ENCODE data around the gene CCDC32.
A peak's percentile ranks its signal among the peaks of the same experiment; 100 is the strongest.

Gene CCDC32

DNA sequence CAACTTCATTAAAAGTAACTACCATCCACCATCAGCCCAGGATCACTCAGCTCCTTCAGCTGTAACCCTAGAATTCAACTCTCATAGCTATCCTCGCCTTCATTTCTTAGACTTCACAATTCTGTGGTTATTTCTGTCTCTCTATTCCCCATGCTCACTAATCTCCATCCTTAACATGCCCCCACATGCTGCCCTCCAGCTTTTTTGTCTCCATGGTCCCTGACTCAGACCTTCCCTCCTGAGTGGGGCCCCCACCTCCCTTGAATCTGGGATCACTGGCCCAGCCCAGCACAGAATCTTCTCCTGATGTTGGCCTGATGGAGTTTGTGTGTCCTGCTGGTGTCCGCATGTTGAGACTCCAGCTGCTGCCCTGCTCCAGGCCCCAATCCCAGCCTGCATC, 52.4 kb downstream of the CCDC32 start:
- H3K27me3 ChIP-seq (ENCODE audit: control insufficient read depth, insufficient read depth, low read length): peaks cover 48% of the 10 kb centered on the region
- no peak overlapping the region for H3K9ac ChIP-seq (ENCODE audit: low read length)
- H3K4me3 ChIP-seq (ENCODE audit: low read depth, low read length): no peak overlapping the region
- no peak overlapping the region for H3K27ac ChIP-seq (ENCODE audit: low read depth, low read length)
- H3K36me3 ChIP-seq (ENCODE audit: control insufficient read depth, insufficient read depth, low read length): no peaks in the 10 kb centered on the region
- H3K9me3 ChIP-seq (ENCODE audit: control insufficient read depth, insufficient read depth, low read depth, low read length): no peaks in the 10 kb centered on the region
- peaks cover 9% of the 10 kb centered on the region for H3K4me1 ChIP-seq (ENCODE audit: control insufficient read depth, insufficient read depth, low read length)

DNA sequence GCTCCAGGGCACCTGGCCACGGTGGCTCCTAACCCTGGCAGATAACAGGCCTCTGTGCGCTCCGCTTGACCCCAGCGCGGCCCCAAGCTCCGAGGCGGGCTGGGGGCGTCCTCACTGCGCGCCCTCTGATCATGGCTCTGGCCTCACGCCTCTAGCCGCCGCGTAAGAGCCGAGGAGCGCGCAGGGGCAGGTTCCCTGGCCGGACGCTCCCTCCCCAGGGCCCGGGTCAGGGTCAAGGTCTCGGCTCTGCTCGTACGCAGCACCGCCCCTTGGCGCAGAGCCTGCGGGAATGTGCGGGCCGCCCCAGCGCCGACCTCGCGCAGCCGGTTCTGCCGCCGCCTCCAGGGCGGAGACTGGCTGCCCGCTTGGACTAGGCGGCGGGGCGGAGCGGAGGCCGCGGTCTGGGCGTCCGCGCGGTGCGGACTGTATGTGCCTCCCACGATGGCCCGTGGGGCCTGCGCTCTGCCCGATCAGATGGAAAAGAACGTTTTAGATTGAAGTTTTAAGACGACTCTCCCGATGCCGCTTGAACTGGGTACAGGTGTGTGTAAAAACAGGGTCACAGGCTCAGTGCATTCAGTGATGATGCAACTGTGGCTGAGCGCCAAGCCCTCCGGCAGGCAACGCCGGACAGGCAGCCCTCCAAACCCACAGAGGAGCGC, 53.2 kb downstream of the CCDC32 start:
- Histone ChIP-seq H3K27ac (ENCODE audit: low read depth, low read length) (no peak overlapping the region), H3K4me1 (ENCODE audit: control insufficient read depth, insufficient read depth, low read length) (peaks cover 13% of the 10 kb centered on the region), H3K27me3 (ENCODE audit: control insufficient read depth, insufficient read depth, low read length) (peaks cover 55% of the 10 kb centered on the region), H3K9ac (ENCODE audit: low read length) (peak overlapping the region; percentile 62), H3K4me3 (ENCODE audit: low read depth, low read length) (peak overlapping the region; percentile 49), H3K9me3 (ENCODE audit: control insufficient read depth, insufficient read depth, low read depth, low read length) (no peaks in the 10 kb centered on the region), H3K36me3 (ENCODE audit: control insufficient read depth, insufficient read depth, low read length) (no peaks in the 10 kb centered on the region)

- peaks cover 15% of the 10 kb centered on the region for H3K4me1 ChIP-seq (ENCODE audit: control insufficient read depth, insufficient read depth, low read length)
- peaks cover 60% of the 10 kb centered on the region for H3K27me3 ChIP-seq (ENCODE audit: control insufficient read depth, insufficient read depth, low read length)
- H3K9me3 ChIP-seq (ENCODE audit: control insufficient read depth, insufficient read depth, low read depth, low read length): no peaks in the 10 kb centered on the region
- no peak overlapping the region for H3K9ac ChIP-seq (ENCODE audit: low read length)
- H3K4me3 ChIP-seq (ENCODE audit: low read depth, low read length): peak overlapping the region; percentile 49
- H3K27ac ChIP-seq (ENCODE audit: low read depth, low read length): no peak overlapping the region
- H3K36me3 ChIP-seq (ENCODE audit: control insufficient read depth, insufficient read depth, low read length): no peaks in the 10 kb centered on the region
These were observed 53.8 kb downstream of the CCDC32 start for GRCh38 chr15:40511093-40511471.

GRCh38 chr15:40510201-40510600, 54.6 kb downstream of the CCDC32 start:
- Histone ChIP-seq H3K4me1 (ENCODE audit: control insufficient read depth, insufficient read depth, low read length) (peaks cover 15% of the 10 kb centered on the region), H3K9ac (ENCODE audit: low read length) (no peak overlapping the region), H3K9me3 (ENCODE audit: control insufficient read depth, insufficient read depth, low read depth, low read length) (no peaks in the 10 kb centered on the region), H3K4me3 (ENCODE audit: low read depth, low read length) (no peak overlapping the region), H3K27me3 (ENCODE audit: control insufficient read depth, insufficient read depth, low read length) (peaks cover 60% of the 10 kb centered on the region), H3K36me3 (ENCODE audit: control insufficient read depth, insufficient read depth, low read length) (no peaks in the 10 kb centered on the region), H3K27ac (ENCODE audit: low read depth, low read length) (no peak overlapping the region)

- Histone ChIP-seq H3K9me3 (ENCODE audit: control insufficient read depth, insufficient read depth, low read depth, low read length) (no peaks in the 10 kb centered on the region), H3K27me3 (ENCODE audit: control insufficient read depth, insufficient read depth, low read length) (peaks cover 55% of the 10 kb centered on the region), H3K9ac (ENCODE audit: low read length) (no peak overlapping the region)
These were observed 56.6 kb downstream of the CCDC32 start for GRCh38 chr15:40508216-40508615.

DNA sequence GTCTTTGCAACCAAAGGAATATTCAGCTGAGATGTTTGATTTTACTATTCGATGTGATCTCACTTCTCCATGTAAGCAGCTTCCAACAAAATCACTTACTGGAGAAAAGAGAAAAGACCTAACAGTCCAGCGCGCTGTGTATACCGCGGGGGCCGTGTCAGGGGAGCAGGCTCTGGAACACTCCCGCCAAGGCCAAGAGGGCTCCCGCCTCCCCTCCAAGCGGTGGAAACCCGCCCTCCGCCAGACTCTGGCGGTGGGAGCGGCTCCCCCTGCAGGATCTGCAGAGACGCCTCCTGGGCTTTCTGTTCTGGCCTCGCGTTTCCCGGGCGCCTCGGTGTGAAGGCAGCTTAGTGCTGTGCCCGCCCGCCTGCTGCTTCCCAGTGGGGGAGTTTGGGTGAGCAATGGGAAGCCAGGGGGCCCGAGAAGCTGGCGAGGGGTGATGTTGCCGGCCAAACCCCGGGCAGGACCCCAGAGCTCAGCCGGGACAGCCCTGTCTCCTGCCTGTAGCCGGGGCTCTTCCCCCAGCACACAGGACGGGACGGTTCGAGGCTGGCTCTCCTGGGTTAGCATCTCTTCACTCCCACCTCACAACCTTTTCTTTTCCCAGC, 57.8 kb downstream of the CCDC32 start:
- peak overlapping the region; percentile 53 for H3K9ac ChIP-seq (ENCODE audit: low read length)

More at GRCh38 chr15:40508216-40508615, 56.6 kb downstream of the CCDC32 start:
- Histone ChIP-seq H3K27ac (ENCODE audit: low read depth, low read length) (no peak overlapping the region), H3K4me3 (ENCODE audit: low read depth, low read length) (no peak overlapping the region), H3K4me1 (ENCODE audit: control insufficient read depth, insufficient read depth, low read length) (peaks cover 15% of the 10 kb centered on the region), H3K36me3 (ENCODE audit: control insufficient read depth, insufficient read depth, low read length) (no peaks in the 10 kb centered on the region)

More for the DNA sequence above, 57.8 kb downstream of the CCDC32 start:
- no peaks in the 10 kb centered on the region for H3K9me3 ChIP-seq (ENCODE audit: control insufficient read depth, insufficient read depth, low read depth, low read length)
- H3K4me1 ChIP-seq (ENCODE audit: control insufficient read depth, insufficient read depth, low read length): peaks cover 12% of the 10 kb centered on the region
- peaks cover 45% of the 10 kb centered on the region for H3K27me3 ChIP-seq (ENCODE audit: control insufficient read depth, insufficient read depth, low read length)
- H3K36me3 ChIP-seq (ENCODE audit: control insufficient read depth, insufficient read depth, low read length): no peaks in the 10 kb centered on the region
- H3K4me3 ChIP-seq (ENCODE audit: low read depth, low read length): peak overlapping the region; percentile 60
- H3K27ac ChIP-seq (ENCODE audit: low read depth, low read length): no peak overlapping the region
